IPS-18c (cell line): ENCODE data around the gene TMEM201.
"Not testable (repeated sequence)": the region's sequence is repeated elsewhere in the genome, so short reads cannot be mapped to it uniquely, and the experiment has no call there.

Source experiments
- H3K4me3 ChIP-seq: 2 replicates; pipeline ENCODE4 v1.7.0; 2013; ENCODE audit warnings: low read depth, mild to moderate bottlenecking, low read length, moderate library complexity; ENCODE audit not compliant: insufficient read depth
- H3K9me3 ChIP-seq: one replicate; pipeline ENCODE4 v1.6.1; 2013; ENCODE audit warnings: mild to moderate bottlenecking, low read length, moderate library complexity; ENCODE audit not compliant: control insufficient read depth, insufficient read depth

Gene TMEM201

GRCh38 chr1:9606458-9606857 lies 17.7 kb downstream of the TMEM201 start:
- H3K4me3 ChIP-seq: no peak overlapping the region
- peaks cover 2% of the 10 kb centered on the region for H3K9me3 ChIP-seq

GRCh38 chr1:9606948-9607347 lies 18.2 kb downstream of the TMEM201 start:
- Histone ChIP-seq H3K9me3 (peaks cover 2% of the 10 kb centered on the region), H3K4me3 (no peak overlapping the region)

- Histone ChIP-seq H3K4me3 (no peak overlapping the region), H3K9me3 (peaks cover 2% of the 10 kb centered on the region)
These were observed 18.6 kb downstream of the TMEM201 start for GRCh38 chr1:9607352-9607751.

- H3K9me3 ChIP-seq: peaks cover 2% of the 10 kb centered on the region
- H3K4me3 ChIP-seq: no peak overlapping the region
These were observed 21.3 kb downstream of the TMEM201 start for GRCh38 chr1:9609998-9610397.

- H3K9me3 ChIP-seq: peaks cover 2% of the 10 kb centered on the region
- H3K4me3 ChIP-seq: no peak overlapping the region
These were observed 21.8 kb downstream of the TMEM201 start for GRCh38 chr1:9610548-9610947.

GRCh38 chr1:9611716-9612115 lies 23.0 kb downstream of the TMEM201 start:
- Histone ChIP-seq H3K9me3 (peaks cover 2% of the 10 kb centered on the region), H3K4me3 (no peak overlapping the region)

- Histone ChIP-seq H3K9me3 (peaks cover 2% of the 10 kb centered on the region), H3K4me3 (no peak overlapping the region)
These were observed 23.6 kb downstream of the TMEM201 start for GRCh38 chr1:9612162-9612845.

GRCh38 chr1:9612871-9613624 lies 24.3 kb downstream of the TMEM201 start:
- H3K9me3 ChIP-seq: no peaks in the 10 kb centered on the region
- no peak overlapping the region for H3K4me3 ChIP-seq

- H3K4me3 ChIP-seq: no peak overlapping the region
These were observed 25.1 kb downstream of the TMEM201 start for GRCh38 chr1:9613625-9614299.

GRCh38 chr1:9615316-9616063 lies 26.8 kb downstream of the TMEM201 start:
- Histone ChIP-seq H3K9me3 (no peaks in the 10 kb centered on the region), H3K4me3 (no peak overlapping the region)

More at GRCh38 chr1:9613625-9614299, 25.1 kb downstream of the TMEM201 start:
- no peaks in the 10 kb centered on the region for H3K9me3 ChIP-seq

GRCh38 chr1:9618909-9619679 lies 30.4 kb downstream of the TMEM201 start:
- H3K9me3 ChIP-seq: no peaks in the 10 kb centered on the region
- no peak overlapping the region for H3K4me3 ChIP-seq

GRCh38 chr1:9621032-9621431 lies 32.3 kb downstream of the TMEM201 start:
- Histone ChIP-seq H3K4me3 (no peak overlapping the region), H3K9me3 (no peaks in the 10 kb centered on the region)

GRCh38 chr1:9624081-9624480 lies 35.4 kb downstream of the TMEM201 start:
- H3K4me3 ChIP-seq: no peak overlapping the region

GRCh38 chr1:9625030-9625429 lies 36.3 kb downstream of the TMEM201 start:
- H3K4me3 ChIP-seq: not testable (repeated sequence)

More at GRCh38 chr1:9624081-9624480, 35.4 kb downstream of the TMEM201 start:
- H3K9me3 ChIP-seq: no peaks in the 10 kb centered on the region

GRCh38 chr1:9626201-9626608 lies 37.5 kb downstream of the TMEM201 start:
- Histone ChIP-seq H3K9me3 (no peaks in the 10 kb centered on the region), H3K4me3 (no peak overlapping the region)

More at GRCh38 chr1:9625030-9625429, 36.3 kb downstream of the TMEM201 start:
- H3K9me3 ChIP-seq: not testable (repeated sequence)

- Histone ChIP-seq H3K9me3 (no peaks in the 10 kb centered on the region), H3K4me3 (no peak overlapping the region)
These were observed 40.1 kb downstream of the TMEM201 start for GRCh38 chr1:9628541-9629444.
